ENCODE data around the gene LDAF1. TPM values are rescaled to one million over a fixed set of nuclear protein-coding genes. Genes with fewer than 3 reads are reported as not detected.

The LDAF1 gene
- total RNA-seq, 1 donor from 2014 or later, result 25.4 TPM

GRCh38 chr16:21228361-21228872, 69.9 kb downstream of the LDAF1 start:
- Mint-ChIP-seq H3K27me3 (ENCODE audit: low read depth) (peaks cover 2% of the 10 kb centered on the region), H3K36me3 (ENCODE audit: low read depth) (no peaks in the 10 kb centered on the region), H3K27ac (ENCODE audit: unreplicated experiment) (no peak overlapping the region), H3K4me1 (peaks cover 6% of the 10 kb centered on the region), H3K9me3 (no peaks in the 10 kb centered on the region), H3K4me3 (no peak overlapping the region)
- no peak for DNase-seq (ENCODE audit: low read depth, low spot score)
- no peak for TF ChIP-seq CTCF (conservative IDR thresholded peaks at IDR 0.05)

Other genes with a start within 250 kb of the LDAF1 start
- gene DNAH3, start 7.8 kb upstream of the LDAF1 start, total RNA-seq, result 0.07 and 0.41 TPM in 2 replicates
- not detected in 2 replicates for gene ZP2, start 52.9 kb downstream of the LDAF1 start, total RNA-seq
- gene ANKS4B, start 75.0 kb downstream of the LDAF1 start, total RNA-seq, result not detected in 2 replicates
- 1.2 and 2.2 TPM in 2 replicates for gene CRYM, start 119.6 kb downstream of the LDAF1 start, total RNA-seq